Esophagus muscularis mucosa (tissue), 4 donors: ENCODE data around the gene TEX38.
A peak's percentile ranks its signal among the peaks of the same experiment; 100 is the strongest.

Source experiments
- EP300 ChIP-seq: sonication (generic); formaldehyde crosslinking; IDR thresholded peaks from one replicate; pipeline ENCODE4 v1.6.1; 2017; ENCODE audit warnings: antibody characterized with exemption
- POLR2A ChIP-seq: fragments of 450-650 bp; IDR thresholded peaks from one replicate; pipeline ENCODE4 v1.6.1; 2017; ENCODE audit warnings: antibody characterized with exemption, moderate library complexity, mild to moderate bottlenecking, low read depth
- POLR2AphosphoS5 ChIP-seq, 2 donors: sonication (generic); formaldehyde crosslinking; IDR thresholded peaks; one replicate each; pipeline ENCODE4 v1.6.1; 2017; ENCODE audit warnings: antibody characterized with exemption in 2 of 2
- TF ChIP-seq, protein P1 (sequence below), 3 experiments: fragments of 200-600 bp in 2 of 3; fragments of 450-650 bp in 1 of 3; sonication (generic) in 2 of 3; IDR thresholded peaks; one replicate each; pipeline ENCODE4 v1.5.1; 2017 to 2019; ENCODE audit warnings: antibody characterized with exemption in 3 of 3, mild to moderate bottlenecking in 2 of 3, moderate library complexity in 1 of 3

DNA sequence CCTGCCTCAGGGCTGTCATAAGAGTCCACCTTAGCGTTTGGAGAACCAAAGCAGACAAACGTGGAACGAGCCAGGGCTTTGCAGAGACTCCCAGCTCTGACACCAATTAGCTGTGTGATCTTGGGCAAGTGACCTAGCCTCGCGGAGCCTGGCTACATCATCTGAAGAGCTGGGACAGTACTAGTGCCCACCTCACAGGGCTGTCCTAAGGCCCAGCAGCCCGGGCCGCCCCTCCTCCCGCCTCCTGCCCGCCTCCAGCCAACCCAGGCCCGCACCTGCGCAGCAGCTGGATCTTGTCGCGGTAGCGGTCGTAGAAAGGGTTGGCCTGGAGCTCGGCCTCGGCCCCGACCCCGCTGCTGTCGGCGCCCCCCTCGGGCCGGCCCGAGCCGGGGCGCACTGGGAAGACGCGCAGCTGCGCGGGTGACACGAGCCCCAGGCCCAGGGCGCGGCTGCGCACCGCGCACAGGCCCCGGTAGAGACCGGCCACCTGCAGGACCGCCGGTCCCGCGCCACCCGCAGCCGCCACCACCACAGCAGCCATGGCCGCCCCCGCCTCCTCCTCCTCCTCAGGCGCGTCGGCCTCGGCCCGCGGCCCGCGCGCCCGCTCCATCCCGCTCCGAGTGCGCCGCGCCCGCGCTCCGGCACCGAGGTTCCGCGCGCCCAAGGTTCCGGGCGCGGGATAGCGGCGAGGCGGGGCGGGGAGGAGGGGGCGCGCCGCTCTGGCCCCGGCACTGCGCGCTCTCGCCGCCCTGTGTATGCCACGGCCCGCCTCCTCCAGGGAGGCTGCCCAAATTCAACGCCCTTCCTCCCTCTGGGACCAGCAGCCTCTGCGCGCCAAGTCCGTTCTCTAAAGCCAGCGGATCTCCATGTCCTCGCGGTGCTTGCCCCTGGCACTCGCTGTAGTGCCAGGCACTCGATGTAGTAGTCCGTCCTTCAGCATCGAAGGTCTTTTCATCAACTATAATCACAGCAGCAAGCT lies 3.6 kb upstream of the TEX38 start, which contains the start of gene ATPAF1:
- TF ChIP-seq, protein P1, sequence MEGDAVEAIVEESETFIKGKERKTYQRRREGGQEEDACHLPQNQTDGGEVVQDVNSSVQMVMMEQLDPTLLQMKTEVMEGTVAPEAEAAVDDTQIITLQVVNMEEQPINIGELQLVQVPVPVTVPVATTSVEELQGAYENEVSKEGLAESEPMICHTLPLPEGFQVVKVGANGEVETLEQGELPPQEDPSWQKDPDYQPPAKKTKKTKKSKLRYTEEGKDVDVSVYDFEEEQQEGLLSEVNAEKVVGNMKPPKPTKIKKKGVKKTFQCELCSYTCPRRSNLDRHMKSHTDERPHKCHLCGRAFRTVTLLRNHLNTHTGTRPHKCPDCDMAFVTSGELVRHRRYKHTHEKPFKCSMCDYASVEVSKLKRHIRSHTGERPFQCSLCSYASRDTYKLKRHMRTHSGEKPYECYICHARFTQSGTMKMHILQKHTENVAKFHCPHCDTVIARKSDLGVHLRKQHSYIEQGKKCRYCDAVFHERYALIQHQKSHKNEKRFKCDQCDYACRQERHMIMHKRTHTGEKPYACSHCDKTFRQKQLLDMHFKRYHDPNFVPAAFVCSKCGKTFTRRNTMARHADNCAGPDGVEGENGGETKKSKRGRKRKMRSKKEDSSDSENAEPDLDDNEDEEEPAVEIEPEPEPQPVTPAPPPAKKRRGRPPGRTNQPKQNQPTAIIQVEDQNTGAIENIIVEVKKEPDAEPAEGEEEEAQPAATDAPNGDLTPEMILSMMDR (IDR thresholded peaks at IDR 0.05), result peak in 1 of 3 experiments; percentile 28
- TF ChIP-seq EP300 (no peak), POLR2A (no peak), POLR2AphosphoS5 (IDR thresholded peaks at IDR 0.05) (peak; percentile 61 to 79)
